LNCaP clone FGC (cell line): Measurements from ENCODE around the gene TAS2R38.

Experiments
- DNase-seq: peaks from one replicate; pipeline ENCODE4 v3.0.0-alpha.2; 2011; ENCODE audit warnings: low read depth
- H3K4me3 ChIP-seq: 2 replicates; pipeline ENCODE4 v1.5.1; 2011; ENCODE audit warnings: mild to moderate bottlenecking, low read depth, low read length, control low read depth
- CTCF ChIP-seq: IDR thresholded peaks from 2 replicates; pipeline ENCODE4 v1.5.1; 2012; ENCODE audit warnings: mild to moderate bottlenecking; ENCODE audit not compliant: control insufficient read depth, insufficient read depth; ENCODE audit errors: extremely low read depth

The TAS2R38 gene

DNA sequence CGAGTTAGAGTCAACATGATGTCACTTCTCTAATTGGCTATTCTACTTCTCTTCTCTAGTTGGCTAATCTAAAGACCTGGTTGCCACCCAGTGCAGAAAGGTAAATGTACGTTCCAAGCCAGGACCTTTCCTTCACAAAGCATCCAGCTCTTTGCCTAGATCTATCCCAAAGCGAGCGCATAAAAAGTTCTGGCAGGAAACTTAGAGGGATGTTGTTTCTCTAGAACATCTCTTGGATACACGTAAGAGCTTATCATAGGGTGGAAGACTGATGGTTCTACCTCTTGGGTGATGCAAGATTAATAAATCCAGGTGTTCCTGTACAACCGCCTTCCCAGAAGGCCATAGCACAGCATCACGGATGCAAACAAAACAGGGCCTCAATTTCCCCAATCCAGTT is at the start of gene TAS2R38:
TSS of gene TAS2R38 (minus strand) at position 101 of the 400 bp plus-strand sequence. CDS start at position 17, 84 bp downstream.
- TF ChIP-seq CTCF = no peak
- H3K4me3 ChIP-seq = no peak within 1 kb of the TSS
- no peak for DNase-seq

DNA sequence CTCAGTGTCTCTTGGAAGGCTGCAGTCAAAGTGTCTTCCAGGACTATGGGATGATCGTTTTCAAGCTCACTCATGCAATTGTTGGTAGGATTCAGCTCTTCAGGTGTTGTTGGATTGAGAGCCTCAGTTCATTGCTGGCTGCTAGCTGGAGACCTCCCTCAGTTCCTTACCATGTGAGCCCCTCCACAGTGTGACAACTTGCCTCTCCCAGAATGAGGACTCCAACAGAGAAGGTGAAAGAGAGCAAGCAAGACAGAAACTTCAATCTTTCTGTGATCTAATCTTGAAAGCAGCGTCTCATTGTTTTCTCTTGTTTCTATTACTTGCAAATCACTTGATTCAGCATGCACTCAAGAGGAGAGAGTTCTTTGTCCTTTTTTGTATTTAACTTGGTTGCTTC is 44.6 kb upstream of the TAS2R38 start:
- no peak for DNase-seq
- H3K4me3 ChIP-seq = no peak overlapping the region
- TF ChIP-seq CTCF = no peak

GRCh38 chr7:142017451-142017850 is 43.9 kb upstream of the TAS2R38 start:
- H3K4me3 ChIP-seq = no peak overlapping the region
- no peak for TF ChIP-seq CTCF
- no peak for DNase-seq

DNA sequence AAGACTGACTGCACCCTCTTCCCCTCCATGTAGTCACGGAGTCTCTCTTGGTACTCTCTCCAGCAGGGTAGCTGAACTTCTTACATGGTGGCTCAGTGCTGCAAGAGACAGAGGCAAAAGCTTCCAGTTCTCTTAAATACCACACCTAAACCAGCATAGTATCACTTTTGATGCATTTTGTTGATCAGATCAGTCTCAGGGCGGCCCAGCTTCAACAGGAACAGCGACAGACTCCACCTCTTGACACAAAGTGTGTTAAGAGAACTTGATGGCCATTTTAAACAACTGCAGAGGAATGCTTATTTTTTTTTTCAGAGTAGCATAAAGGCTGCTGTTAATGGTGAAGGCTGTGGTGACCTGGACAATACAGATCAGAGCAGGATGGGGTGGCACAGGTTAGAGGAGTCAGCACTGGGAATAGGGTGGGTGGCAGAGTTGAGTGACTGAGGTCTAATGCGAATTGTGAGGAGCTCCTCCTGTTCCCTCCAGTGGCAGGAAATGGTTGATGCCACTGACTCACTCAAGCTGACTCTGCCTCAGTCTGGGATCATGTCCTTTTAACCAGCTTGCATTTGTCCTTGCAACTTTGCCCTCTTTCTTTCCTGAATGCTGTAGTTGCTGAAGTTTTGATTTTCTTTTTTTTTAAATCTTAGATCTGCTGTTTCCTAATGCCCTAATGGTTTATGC is 39.4 kb upstream of the TAS2R38 start:
- H3K4me3 ChIP-seq = no peak overlapping the region
- no peak for DNase-seq
- TF ChIP-seq CTCF = no peak

- DNase-seq = no peak
- H3K4me3 ChIP-seq = no peak overlapping the region
- TF ChIP-seq CTCF = no peak
These were observed 37.5 kb upstream of the TAS2R38 start for GRCh38 chr7:142010952-142011548.

DNA sequence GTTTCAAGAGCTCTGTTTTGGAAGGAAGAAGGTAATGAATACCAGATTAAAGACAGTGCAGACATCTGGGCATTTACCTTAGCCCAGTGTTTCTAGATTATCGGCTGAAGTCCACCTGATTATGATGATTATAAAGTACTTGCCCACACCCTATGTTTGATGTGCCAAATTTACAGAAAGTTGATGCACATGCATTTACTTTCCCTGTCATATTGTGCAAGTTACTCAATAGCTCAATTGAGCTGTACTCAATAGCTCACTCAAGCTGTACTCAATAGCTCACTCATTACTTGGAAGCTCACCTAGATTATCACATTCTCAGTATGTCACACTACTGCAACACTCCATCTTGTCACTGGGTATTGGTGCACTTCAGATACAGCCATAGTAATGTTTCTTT is 35.6 kb upstream of the TAS2R38 start:
- DNase-seq = no peak
- no peak for TF ChIP-seq CTCF
- H3K4me3 ChIP-seq = no peak overlapping the region

DNA sequence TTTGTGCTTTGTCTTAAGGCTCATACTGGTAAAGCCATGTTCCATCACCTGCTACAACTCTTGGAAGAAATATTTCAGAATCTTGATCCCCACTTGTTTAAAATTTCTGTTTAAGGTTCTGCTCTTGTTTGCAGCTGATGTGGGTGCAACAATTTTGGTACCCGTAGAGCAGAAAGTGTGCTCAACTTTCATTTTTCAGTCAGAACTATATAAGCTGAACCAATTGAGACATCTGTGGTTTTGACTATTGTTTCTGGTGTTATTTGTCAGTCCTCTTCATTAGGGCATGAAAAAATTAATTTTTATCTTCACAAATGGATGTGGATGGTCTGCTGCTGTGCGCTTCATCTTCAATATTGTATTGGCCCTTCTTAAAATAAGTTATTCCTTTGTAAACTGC is 33.0 kb upstream of the TAS2R38 start:
- no peak overlapping the region for H3K4me3 ChIP-seq
- no peak for TF ChIP-seq CTCF
- no peak for DNase-seq
